WTC11 (cell line): Measurements from ENCODE around the gene ITPRID1. TPM values are rescaled to one million over a fixed set of nuclear protein-coding genes. Genes with fewer than 3 reads are reported as not detected.
"Not testable (repeated sequence)": the region's sequence is repeated elsewhere in the genome, so short reads cannot be mapped to it uniquely, and the experiment has no call there.

Experiments used
- ATAC-seq: fragments of 200-7000 bp; cut with Tn5 transposase; 2 replicates; pipeline ENCODE4 v1.10.0; 2021; ENCODE audit warnings: mild to moderate bottlenecking, moderate library complexity
- CTCF ChIA-PET: fragments of 300-600 bp; sonication (Branson Sonifier 250); formaldehyde crosslinking; loops from one replicate; lab custom pipeline; 2021; ENCODE audit warnings: antibody characterized with exemption; lab: Charles Lee
- POLR2A ChIA-PET: fragments of 350-600 bp; sonication (Branson Sonifier 250); formaldehyde crosslinking; loops from one replicate; lab custom pipeline; 2021; ENCODE audit warnings: antibody characterized with exemption; lab: Charles Lee
- DNase-seq: peaks from one replicate; pipeline ENCODE4 v3.0.0; 2021; ENCODE audit warnings: low spot score
- H3K27ac Mint-ChIP-seq: 2 replicates; pipeline ENCODE4 v1.8.0; 2021; ENCODE audit warnings: mixed read lengths
- H3K27me3 Mint-ChIP-seq: 2 replicates; pipeline ENCODE4 v1.8.0; 2021; ENCODE audit warnings: low read depth, mild to moderate bottlenecking, moderate library complexity, mixed read lengths
- H3K36me3 Mint-ChIP-seq: 2 replicates; pipeline ENCODE4 v1.8.0; 2021; ENCODE audit warnings: mixed read lengths
- H3K4me1 Mint-ChIP-seq: 2 replicates; pipeline ENCODE4 v1.8.0; 2022; ENCODE audit warnings: mixed read lengths
- H3K4me3 Mint-ChIP-seq: 2 replicates; pipeline ENCODE4 v1.8.0; 2021; ENCODE audit warnings: mild to moderate bottlenecking, moderate library complexity, mixed read lengths
- H3K9me3 Mint-ChIP-seq: 2 replicates; pipeline ENCODE4 v1.8.0; 2021; ENCODE audit warnings: mixed read lengths
- CTCF ChIP-seq: fragments of 200-600 bp; IDR thresholded peaks from 2 replicates; pipeline ENCODE4 v1.8.0; 2022; ENCODE audit warnings: antibody characterized with exemption
- E2F5 ChIP-seq: sonication (generic); formaldehyde crosslinking; IDR thresholded peaks from 2 replicates; pipeline ENCODE4 v1.8.1; 2022; ENCODE audit warnings: mild to moderate bottlenecking, moderate library complexity, missing genetic modification reagents
- FOXP4 ChIP-seq: sonication (generic); formaldehyde crosslinking; IDR thresholded peaks from 2 replicates; pipeline ENCODE4 v1.8.0; 2022; ENCODE audit warnings: mild to moderate bottlenecking, missing genetic modification reagents
- HMGA2 ChIP-seq: fragments of 250-450 bp; sonication (Bioruptor Pico); IDR thresholded peaks from 2 replicates; pipeline ENCODE4 v1.4.0; 2021; ENCODE audit warnings: mild to moderate bottlenecking, moderate library complexity
- IRF1 ChIP-seq: sonication (generic); formaldehyde crosslinking; IDR thresholded peaks from 2 replicates; pipeline ENCODE4 v1.8.0; 2023; ENCODE audit warnings: missing genetic modification reagents
- IRF2 ChIP-seq: sonication (generic); formaldehyde crosslinking; IDR thresholded peaks from 2 replicates; pipeline ENCODE4 v1.8.0; 2022; ENCODE audit warnings: low read depth, missing genetic modification reagents, borderline replicate concordance
- JAZF1 ChIP-seq: fragments of 250-450 bp; sonication (Bioruptor Pico); IDR thresholded peaks from 2 replicates; pipeline ENCODE4 v1.9.0; 2021; ENCODE audit warnings: moderate library complexity, mild to moderate bottlenecking, inconsistent platforms
- NR3C1 ChIP-seq: sonication (generic); formaldehyde crosslinking; conservative IDR thresholded peaks from 2 replicates; pipeline ENCODE4 v1.8.1; 2023; ENCODE audit warnings: low read depth, mild to moderate bottlenecking, missing genetic modification reagents
- OVOL2 ChIP-seq: fragments of 250-450 bp; sonication (Bioruptor Pico); IDR thresholded peaks from 2 replicates; pipeline ENCODE4 v1.9.0; 2021; ENCODE audit warnings: mild to moderate bottlenecking, borderline replicate concordance
- RORB ChIP-seq: fragments of 250-450 bp; sonication (Bioruptor Pico); IDR thresholded peaks from 2 replicates; pipeline ENCODE4 v1.9.0; 2021; ENCODE audit warnings: mild to moderate bottlenecking
- TEAD1 ChIP-seq: sonication (generic); formaldehyde crosslinking; IDR thresholded peaks from 2 replicates; pipeline ENCODE4 v1.8.0; 2022; ENCODE audit warnings: mild to moderate bottlenecking, missing genetic modification reagents
- TP53 ChIP-seq: sonication (generic); formaldehyde crosslinking; IDR thresholded peaks from 2 replicates; pipeline ENCODE4 v1.8.1; 2023; ENCODE audit warnings: mild to moderate bottlenecking, missing genetic modification reagents
- ZBTB21 ChIP-seq: sonication (generic); formaldehyde crosslinking; IDR thresholded peaks from 2 replicates; pipeline ENCODE4 v1.8.1; 2023; ENCODE audit warnings: mild to moderate bottlenecking, missing genetic modification reagents, borderline replicate concordance
- ZNF138 ChIP-seq: sonication (generic); formaldehyde crosslinking; conservative IDR thresholded peaks from 2 replicates; pipeline ENCODE4 v1.8.1; 2022; ENCODE audit warnings: mild to moderate bottlenecking, moderate library complexity, missing genetic modification reagents
- ZNF219 ChIP-seq: sonication (generic); formaldehyde crosslinking; IDR thresholded peaks from 2 replicates; pipeline ENCODE4 v1.8.0; 2023; ENCODE audit warnings: missing genetic modification reagents, mild to moderate bottlenecking, borderline replicate concordance
- ZNF263 ChIP-seq: sonication (generic); formaldehyde crosslinking; IDR thresholded peaks from 2 replicates; pipeline ENCODE4 v1.8.1; 2022; ENCODE audit warnings: low read depth, mild to moderate bottlenecking, moderate library complexity, missing genetic modification reagents
- ZNF317 ChIP-seq: sonication (generic); formaldehyde crosslinking; IDR thresholded peaks from 2 replicates; pipeline ENCODE4 v1.8.1; 2023; ENCODE audit warnings: low read depth, mild to moderate bottlenecking, moderate library complexity, missing genetic modification reagents, borderline replicate concordance
- ZNF416 ChIP-seq: fragments of 250-450 bp; sonication (Bioruptor Pico); IDR thresholded peaks from 2 replicates; pipeline ENCODE4 v1.9.0; 2021; ENCODE audit warnings: mild to moderate bottlenecking, inconsistent platforms
- ZNF671 ChIP-seq: fragments of 250-450 bp; sonication (Bioruptor Pico); IDR thresholded peaks from 2 replicates; pipeline ENCODE4 v1.8.0; 2021; ENCODE audit warnings: mild to moderate bottlenecking
- total RNA-seq: library from RNA; stranded (reverse); gene quantifications from 3 replicates; pipeline ENCODE4 v1.2.3, GENCODE V29; 2021

ITPRID1 gene
- total RNA-seq, 1 experiment from 2014 or later = 0.98 TPM

- TF ChIP-seq IRF1 (CRISPR knock-in tag) (no peak), IRF2 (CRISPR knock-in tag) (no peak), ZNF317 (CRISPR knock-in tag) (no peak), ZNF263 (CRISPR knock-in tag) (no peak), E2F5 (CRISPR knock-in tag) (no peak), ZNF671 (CRISPR knock-in tag) (no peak), ZNF138 (no peak), OVOL2 (no peak), RORB (CRISPR knock-in tag) (no peak), TP53 (no peak), ZBTB21 (no peak), HMGA2 (CRISPR knock-in tag) (no peak)
- TF ChIP-seq, all 79 proteins: peak for 0
These were observed 13.0 kb downstream of the ITPRID1 start (continued) for GRCh38 chr7:31526864-31527263.

GRCh38 chr7:31529103-31529502 is 15.2 kb downstream of the ITPRID1 start:
- DNase-seq (no peak), ATAC-seq (no peak)
- no peaks in the 10 kb centered on the region for H3K9me3 Mint-ChIP-seq
- ChIA-PET POLR2A (no interaction called here), CTCF (no interaction called here)
- H3K4me1 Mint-ChIP-seq = peaks cover 9% of the 10 kb centered on the region
- no peaks in the 10 kb centered on the region for H3K36me3 Mint-ChIP-seq
- no peak overlapping the region for H3K27ac Mint-ChIP-seq
- TF ChIP-seq FOXP4 (no peak), IRF1 (CRISPR knock-in tag) (no peak)
- TF ChIP-seq, all 79 proteins: peak for 0
- no peak overlapping the region for H3K4me3 Mint-ChIP-seq
- H3K27me3 Mint-ChIP-seq = no peaks in the 10 kb centered on the region; the same call in 1 of the 2 replicates

- H3K27ac Mint-ChIP-seq, H3K4me3 Mint-ChIP-seq, H3K27me3 Mint-ChIP-seq, POLR2A ChIA-PET, ATAC-seq, DNase-seq, CTCF ChIA-PET: not testable (repeated sequence)
- Mint-ChIP-seq H3K9me3 (peaks cover 34% of the 10 kb centered on the region), H3K4me1 (peaks cover 12% of the 10 kb centered on the region), H3K36me3 (peaks cover 19% of the 10 kb centered on the region)
These were observed 26.8 kb downstream of the ITPRID1 start for GRCh38 chr7:31540651-31541185.

GRCh38 chr7:31545549-31545948 is 31.7 kb downstream of the ITPRID1 start:
- ChIA-PET CTCF (no interaction called here), POLR2A (no interaction called here)
- TF ChIP-seq JAZF1 (CRISPR knock-in tag) (no peak), ZNF219 (CRISPR knock-in tag) (no peak), NR3C1 (CRISPR knock-in tag) (no peak), TEAD1 (CRISPR knock-in tag) (no peak), ZNF416 (CRISPR knock-in tag) (no peak), CTCF (no peak)
- Mint-ChIP-seq H3K36me3 (no peaks in the 10 kb centered on the region), H3K27me3 (no peaks in the 10 kb centered on the region), H3K9me3 (peaks cover 7% of the 10 kb centered on the region), H3K4me3 (no peak overlapping the region), H3K4me1 (peaks cover 19% of the 10 kb centered on the region), H3K27ac (no peak overlapping the region)
- DNase-seq (no peak), ATAC-seq (no peak)
